Cardiac septum (tissue), 1 donor: ENCODE results near the gene TLL1. TPM values are rescaled to one million over a fixed set of nuclear protein-coding genes. Genes with fewer than 3 reads are reported as not detected.

Experiments
- DNase-seq: peaks from one replicate; pipeline ENCODE4 v3.0.0-alpha.2; 2020; ENCODE audit warnings: low spot score
- intact Hi-C: fragments of 100-400 bp; cut with DNase I; formaldehyde crosslinking; loops from one replicate; pipeline ENCODE4 v1.14.0; 2022
- total RNA-seq: library from RNA; stranded (reverse); fragmentation: NEBNext Ultra II Directional; extraction: Animal tissue kit (Norgen Biotek cat#: 25700); gene quantifications from one replicate; pipeline ENCODE4 v1.2.1, GENCODE V29; 2021
- donor health status: DM: no; HTN: no; CAD: no.

TLL1 gene
- total RNA-seq, 1 donor from 2014 or later = 0.67 TPM

DNA sequence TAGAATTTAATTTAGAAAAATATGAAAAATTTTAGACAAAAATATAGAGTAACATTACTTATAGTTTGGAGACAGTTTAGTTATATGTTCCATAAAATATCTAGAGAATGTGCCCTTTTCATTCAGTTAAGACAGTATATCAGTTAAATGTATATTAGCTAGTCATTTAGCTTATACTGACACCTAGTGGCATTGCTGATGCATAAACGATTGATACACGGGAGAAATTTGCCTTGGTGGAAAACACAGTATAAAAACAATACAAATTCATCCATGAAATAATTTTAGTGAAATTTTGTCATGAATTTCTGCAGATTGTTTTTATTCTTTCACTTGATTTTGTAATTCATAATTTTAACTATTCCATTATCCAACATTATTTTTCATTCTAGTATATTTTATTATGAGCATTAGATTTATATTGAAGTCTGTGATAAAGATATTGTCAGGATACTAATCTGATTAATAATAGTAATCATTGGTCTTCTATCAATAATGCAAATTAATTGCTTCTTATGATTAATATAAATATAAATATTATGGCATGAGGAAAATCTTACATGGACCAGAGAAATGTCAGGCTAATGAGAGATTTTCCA is 219.0 kb downstream of the TLL1 start:
- intact Hi-C loops = loop anchor here (2.0 to 5.0 kb wide), 2 partner anchors 555 to 600 kb away; no protein-coding TSS in a partner anchor
- no peak for DNase-seq

DNA sequence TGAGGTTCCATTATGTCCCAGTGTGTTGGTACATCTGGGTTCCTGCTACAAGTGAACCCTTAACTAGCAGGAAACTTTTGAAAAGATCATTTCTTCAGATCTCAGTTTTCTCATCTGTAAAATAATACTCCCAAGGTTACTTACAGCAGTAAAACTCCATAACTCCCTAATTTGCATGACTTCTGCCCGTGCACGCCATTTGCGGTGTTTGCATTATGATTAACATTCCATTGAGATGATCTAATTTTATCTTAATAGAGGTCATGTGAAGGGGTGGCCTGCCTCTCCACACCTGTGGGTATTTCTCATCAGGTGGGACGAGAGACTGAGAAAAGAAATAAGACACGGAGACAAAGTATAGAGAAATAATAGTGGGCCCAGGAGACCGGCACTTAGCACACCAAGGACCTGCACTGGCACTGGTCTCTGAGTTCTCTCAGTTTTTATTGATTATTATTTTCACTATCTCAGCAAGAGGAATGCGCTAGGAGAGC is 219.8 kb downstream of the TLL1 start:
- intact Hi-C loops = loop anchor here (2.0 to 5.0 kb wide), 2 partner anchors 556 to 601 kb away; no protein-coding TSS in a partner anchor
- no peak for DNase-seq

DNA sequence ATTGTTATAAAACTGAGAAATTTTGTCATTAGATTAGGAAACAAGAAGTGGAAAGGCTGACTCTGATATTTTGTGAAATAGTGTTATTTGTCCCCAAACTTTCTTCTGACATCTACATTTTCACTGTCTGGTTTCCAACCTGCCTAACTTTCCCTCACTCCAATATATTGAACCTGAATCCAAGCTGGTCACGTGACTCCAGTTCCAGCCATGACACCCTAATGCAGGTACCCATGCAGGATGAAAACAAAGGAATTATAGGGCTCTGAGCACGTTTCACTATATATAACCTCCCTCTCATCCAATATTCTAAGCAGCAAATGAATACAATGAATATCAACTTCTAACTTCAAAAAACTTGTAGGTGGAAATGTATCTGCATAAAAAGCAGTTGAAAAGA is 231.6 kb downstream of the TLL1 start:
- DNase-seq = no peak
- intact Hi-C loops = no loop called here

DNA sequence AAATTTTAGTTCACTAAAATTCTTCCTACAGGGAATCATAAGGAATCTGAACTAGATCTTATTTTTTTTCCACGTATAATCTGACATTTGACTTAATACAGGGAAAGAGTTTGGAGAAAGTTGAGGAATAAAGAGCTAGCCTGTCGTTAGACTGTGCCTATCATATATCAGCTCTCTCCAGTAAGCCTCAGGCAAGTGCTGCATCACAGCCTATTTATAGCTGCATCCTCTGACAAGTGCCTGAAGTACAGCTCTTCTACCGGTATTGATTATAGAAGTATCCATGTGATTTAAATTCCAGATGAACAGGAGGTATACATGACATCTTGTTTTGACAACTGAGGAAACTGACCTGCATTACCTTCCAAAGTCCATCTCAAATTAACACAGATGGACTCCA is 248.9 kb downstream of the TLL1 start:
- no peak for DNase-seq
- intact Hi-C loops = no loop called here

DNA sequence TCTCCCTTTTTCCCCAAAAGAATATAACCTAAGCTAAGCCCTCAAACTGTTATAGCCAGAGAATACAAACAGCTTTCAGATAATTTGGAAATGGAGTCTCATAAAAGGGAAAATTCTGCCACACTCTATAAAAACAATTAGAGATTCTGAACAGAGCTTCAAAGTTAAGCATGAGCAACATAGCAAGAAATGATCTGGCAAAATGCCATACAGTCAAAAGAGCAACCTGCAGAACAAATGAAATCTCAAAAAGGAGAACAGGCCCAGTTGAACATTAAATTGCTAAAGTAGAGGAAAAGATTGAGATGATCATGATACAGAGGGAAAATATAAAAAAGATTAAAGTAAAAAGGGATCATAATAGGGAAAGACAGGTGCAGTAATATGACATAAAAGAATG is 250.5 kb downstream of the TLL1 start:
- no peak for DNase-seq
- intact Hi-C loops = no loop called here

DNA sequence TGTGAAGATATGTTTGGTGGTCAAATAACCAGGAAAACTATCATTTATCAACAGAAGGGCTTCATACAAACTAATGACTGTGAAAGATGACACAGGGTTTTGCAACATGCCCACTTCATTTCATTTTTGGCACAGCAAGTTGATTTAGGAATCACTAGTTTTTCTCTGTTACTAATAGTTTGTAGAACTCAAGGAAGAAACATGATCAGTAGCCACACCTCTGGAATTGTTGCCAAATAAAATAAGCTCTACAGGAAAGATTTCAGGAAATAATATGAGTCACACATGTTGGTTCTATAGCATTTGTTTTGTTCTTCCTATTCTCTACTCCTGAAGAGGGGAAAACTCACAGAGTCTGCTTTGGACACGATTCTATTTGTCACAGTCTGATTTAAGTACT is 255.4 kb downstream of the TLL1 start:
- intact Hi-C loops = no loop called here
- no peak for DNase-seq

DNA sequence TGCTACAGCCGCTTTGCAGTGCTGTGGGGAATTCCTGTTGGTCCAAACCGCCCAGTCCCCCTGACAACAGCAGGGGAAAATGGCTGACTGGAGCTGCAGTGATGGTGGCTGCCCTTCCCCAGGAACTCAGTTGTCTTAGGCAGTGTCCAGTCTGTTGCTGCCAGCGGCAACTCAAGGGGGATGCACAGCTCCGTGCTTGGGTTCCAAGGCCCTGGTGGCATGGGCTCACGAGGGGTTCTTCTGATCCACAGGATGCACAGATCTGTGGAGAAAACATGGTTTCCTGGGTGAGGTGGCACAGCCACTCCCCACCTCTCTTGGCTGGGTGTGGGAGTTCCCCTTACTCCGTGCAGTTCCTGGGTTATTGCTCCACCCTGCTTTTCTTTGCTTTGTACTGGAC is 261.2 kb downstream of the TLL1 start:
- DNase-seq = no peak
- intact Hi-C loops = no loop called here

DNA sequence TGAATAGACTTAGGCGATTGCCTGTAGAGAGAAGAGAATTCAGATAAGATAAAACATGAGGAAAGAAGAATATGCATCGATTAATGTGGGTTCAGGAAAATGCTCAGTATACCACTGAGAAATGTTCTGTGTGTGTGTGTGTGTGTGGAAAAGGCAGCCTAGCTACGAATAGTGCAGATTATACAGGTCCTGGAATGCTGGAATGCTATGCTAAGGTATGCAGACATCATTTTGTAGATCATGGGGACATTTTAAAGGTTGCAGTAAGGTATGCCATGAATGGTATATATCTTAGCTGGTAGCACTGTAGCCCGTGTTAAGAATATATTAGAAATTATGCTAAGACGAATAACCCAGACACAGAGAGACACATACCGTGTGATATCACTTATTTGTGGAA is 267.9 kb downstream of the TLL1 start:
- no peak for DNase-seq
- intact Hi-C loops = no loop called here

DNA sequence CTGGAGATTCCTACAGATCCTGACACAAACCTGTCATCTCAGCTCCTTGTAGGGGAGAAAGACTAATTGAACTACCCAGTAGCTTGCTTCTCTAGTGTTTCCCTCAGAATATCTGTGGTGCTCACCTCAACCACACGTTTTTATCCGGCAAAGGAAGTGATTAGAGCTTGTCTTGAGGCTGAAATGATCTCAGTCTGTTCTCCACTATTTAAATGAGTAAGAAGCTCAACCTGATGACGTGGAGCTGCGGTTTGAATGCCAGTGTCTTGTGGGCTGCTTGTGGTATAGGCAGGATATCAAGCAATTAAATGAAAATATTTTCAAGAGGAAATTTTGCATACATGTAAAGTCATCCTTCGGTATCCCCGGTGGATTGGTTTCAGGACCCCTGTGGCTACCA is 270.2 kb downstream of the TLL1 start:
- intact Hi-C loops = no loop called here
- DNase-seq = no peak

DNA sequence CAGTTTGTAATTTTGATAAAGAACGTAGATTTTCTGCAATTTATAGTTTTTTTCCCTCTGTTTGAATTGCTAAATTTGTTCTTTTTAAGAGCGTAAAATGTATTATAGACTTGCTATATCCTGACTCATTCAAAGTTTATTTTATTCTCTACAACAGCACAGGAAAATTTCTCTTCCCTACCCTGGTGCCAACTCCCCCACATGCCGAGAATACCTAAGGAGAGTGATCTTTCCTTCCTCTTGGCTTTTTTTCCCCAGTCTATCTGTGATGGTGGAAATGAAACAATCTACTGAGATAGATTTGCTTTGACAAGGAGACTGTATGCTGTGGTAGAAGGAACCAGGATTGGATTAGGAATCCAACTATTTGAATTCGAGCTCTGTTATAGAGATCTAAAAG is 271.6 kb downstream of the TLL1 start:
- intact Hi-C loops = no loop called here
- no peak for DNase-seq

DNA sequence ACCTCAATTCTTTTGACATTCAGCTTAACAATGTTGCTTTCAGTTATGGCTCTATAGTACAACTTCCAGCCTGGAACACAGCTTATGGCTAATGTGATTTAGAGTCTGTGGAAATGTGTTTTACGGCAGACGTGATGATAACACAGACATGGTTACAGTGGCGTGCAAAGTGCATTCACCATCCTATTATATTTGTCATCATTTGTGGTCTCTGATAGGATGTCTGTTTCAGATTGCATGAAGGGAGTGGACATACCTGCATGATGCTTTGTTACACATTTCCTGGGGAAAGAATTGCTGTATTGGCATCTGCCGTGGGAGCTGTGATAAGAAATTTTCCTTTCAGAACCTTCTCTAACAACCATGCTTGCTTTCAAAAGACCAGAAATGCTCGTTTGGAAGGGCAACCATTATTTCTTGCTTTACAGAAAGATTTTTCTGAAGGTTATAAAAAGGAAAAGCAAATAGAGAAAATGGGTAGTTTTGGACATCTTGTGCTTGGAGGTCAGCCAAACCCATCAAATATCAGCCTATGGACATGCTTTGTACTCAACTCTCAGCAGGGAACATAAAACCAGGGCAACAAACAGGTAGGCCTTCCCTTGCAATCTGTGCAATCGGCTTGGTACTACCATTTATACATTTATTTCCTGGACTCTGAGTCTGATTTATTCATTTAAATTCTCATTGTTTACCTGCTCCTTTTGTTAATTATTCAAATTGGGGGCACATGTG is 273.9 kb downstream of the TLL1 start:
- intact Hi-C loops = no loop called here
- DNase-seq = no peak
